CD4-positive, alpha-beta T cell treated with Interleukin-21 for 1 hour (primary cell): ENCODE data around the gene MRPL33.
A peak's percentile ranks its signal among the peaks of the same experiment; 100 is the strongest.
"Not testable (repeated sequence)": the region's sequence is repeated elsewhere in the genome, so short reads cannot be mapped to it uniquely, and the experiment has no call there.

Experiments
- DNase-seq: peaks from one replicate; pipeline ENCODE4 v3.0.0-alpha.2; 2020

Gene MRPL33

DNA sequence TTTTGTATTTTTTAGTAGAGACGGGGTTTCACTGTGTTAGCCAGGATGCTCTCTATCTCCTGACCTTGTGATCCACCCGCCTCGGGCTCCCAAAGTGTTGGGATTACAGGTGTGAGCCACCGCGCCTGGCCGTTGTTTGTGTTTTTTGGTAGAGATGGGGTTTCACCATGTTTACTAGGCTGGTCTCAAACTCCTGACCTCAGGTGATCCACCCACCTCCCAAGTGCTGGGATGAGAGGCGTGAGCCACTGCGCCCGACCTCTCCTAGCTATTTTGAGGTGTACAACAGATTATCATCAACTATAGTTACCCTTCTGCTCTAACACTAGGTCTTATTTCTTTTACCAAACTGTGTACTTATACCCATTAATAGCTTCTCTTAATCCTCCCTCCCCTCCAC, 28.9 kb upstream of the MRPL33 start:
- no peak for DNase-seq

- DNase-seq: not testable (repeated sequence)
These were observed 26.0 kb upstream of the MRPL33 start for GRCh38 chr2:27745494-27745893.

GRCh38 chr2:27746325-27746724, 25.2 kb upstream of the MRPL33 start:
- DNase-seq: no peak

DNA sequence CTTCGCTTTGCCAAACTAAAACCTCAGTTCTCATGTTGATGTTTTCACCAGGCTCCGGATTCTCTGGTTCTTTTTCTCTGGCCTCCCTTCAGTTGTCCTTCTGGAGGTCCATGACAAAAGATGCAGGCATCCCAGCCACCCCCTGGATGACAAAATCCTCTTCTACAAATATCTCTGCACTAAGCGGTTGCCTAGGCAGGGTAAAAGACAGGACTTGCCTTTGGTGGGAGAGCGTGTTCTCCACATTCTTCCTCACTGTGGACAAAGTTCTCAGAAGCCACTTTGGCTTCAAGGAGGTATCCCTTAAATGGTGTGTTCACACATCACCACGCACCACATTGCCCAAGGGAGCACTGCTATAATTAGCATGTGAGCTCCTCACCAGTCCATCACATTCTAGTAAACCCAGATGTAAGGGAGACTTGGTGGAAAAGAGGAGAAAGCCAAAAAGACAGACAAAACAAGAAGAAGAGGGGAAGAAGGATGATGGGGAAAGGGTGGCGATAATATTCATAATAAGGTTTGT, 23.6 kb upstream of the MRPL33 start:
- no peak for DNase-seq

GRCh38 chr2:27748803-27749554, 22.5 kb upstream of the MRPL33 start:
- DNase-seq: not testable (repeated sequence)

DNA sequence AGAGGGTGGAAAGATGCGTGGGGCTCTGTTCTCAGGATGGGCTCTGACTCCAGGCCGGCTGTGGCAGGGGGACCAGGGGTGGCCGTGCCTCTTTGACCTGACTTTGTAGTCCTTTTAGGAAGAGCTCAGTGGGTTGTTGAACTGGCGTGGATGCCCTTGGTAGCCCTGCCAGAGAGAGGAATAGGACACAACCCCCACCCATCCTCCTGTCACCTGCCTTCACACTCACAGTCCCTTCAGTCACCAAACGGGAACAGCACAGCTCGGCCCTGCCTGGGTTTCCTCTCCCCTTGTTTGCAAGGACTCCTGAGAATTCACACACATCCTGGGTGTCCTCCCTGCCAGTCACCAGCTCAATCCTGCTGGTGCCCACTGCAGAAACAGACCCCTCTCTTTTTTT, 20.1 kb upstream of the MRPL33 start:
- no peak for DNase-seq

- DNase-seq: no peak
These were observed 18.8 kb upstream of the MRPL33 start for GRCh38 chr2:27752551-27753237.

- peak; percentile 71 for DNase-seq
These were observed 17.4 kb upstream of the MRPL33 start for GRCh38 chr2:27754138-27754588.

- DNase-seq: no peak
These were observed 16.7 kb upstream of the MRPL33 start for GRCh38 chr2:27754831-27755230.

GRCh38 chr2:27756091-27756490, 15.4 kb upstream of the MRPL33 start:
- no peak for DNase-seq

- DNase-seq: no peak
These were observed 14.7 kb upstream of the MRPL33 start for GRCh38 chr2:27756544-27757498.

- DNase-seq: no peak
These were observed 8.3 kb upstream of the MRPL33 start for GRCh38 chr2:27762951-27763906.

DNA sequence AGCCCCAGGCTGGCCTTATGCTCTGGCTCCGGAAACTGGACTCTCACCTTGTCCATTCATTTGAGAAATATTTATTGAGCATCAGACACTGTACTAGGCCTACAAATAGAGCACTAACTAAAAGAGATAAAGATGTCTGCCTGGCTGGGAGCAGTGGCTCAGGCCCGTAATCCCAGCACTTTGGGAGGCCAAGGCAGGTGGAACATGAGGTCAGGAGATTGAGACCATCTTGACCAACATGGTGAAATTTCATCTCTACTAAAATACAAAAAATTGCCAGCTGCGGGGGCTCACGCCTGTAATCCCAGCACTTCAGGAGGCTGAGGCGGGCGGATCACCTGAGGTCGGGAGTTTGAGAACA, 7.6 kb upstream of the MRPL33 start:
- DNase-seq: no peak

- not testable (repeated sequence) for DNase-seq
These were observed 7.0 kb upstream of the MRPL33 start for GRCh38 chr2:27764526-27764925.

- DNase-seq: peak; percentile 38
These were observed 5.8 kb upstream of the MRPL33 start for GRCh38 chr2:27765621-27766286.

GRCh38 chr2:27766287-27766661, 5.2 kb upstream of the MRPL33 start:
- no peak for DNase-seq

DNA sequence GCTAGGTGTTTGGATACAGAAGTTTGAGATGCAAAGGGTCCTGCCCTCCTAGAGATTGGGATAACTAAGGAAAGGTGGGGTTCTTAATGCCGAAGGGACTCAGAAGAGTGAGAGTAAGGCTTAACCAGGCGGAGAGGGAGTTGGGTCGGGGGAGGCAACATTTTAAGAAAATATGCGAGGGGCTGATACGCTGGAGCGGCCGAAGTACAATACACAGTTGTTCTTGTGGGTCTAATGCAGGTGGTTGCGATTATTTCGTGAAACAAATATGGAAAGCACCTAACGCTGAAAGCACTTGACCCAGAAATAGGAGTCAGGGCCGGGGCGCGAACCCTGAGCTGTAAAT, 344 bp upstream of the MRPL33 start:
- no peak for DNase-seq

GRCh38 chr2:27772804-27773203, 1.3 kb downstream of the MRPL33 start:
- no peak for DNase-seq

DNA sequence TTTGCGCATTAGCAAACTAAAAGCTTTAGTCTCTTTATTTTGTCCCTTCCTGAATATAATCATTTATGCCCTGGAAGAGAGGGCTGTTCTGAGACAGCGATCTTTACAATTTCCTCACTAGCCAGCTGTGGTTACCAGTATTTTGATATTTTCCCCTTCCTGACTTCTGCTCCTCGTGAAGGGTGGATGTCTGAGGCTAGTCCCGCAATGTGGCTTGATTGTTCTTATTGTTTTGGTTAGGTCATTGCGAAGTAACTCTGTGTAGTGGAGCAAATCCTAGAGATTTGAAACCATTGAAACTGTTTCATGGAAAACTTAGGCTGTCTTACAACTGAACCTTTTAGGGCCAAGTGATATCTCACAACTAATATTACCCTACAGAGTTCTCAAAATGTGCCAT, 2.4 kb downstream of the MRPL33 start:
- no peak for DNase-seq

GRCh38 chr2:27776097-27776496, 4.6 kb downstream of the MRPL33 start:
- DNase-seq: no peak

GRCh38 chr2:27776696-27777095, 5.2 kb downstream of the MRPL33 start:
- no peak for DNase-seq
